Neural progenitor cell (in vitro differentiated cells): ENCODE measurements around the gene RFX1.

Experiments
- EZH2 ChIP-seq: fragments of 200-600 bp; sonication (generic); IDR thresholded peaks from 2 replicates; pipeline ENCODE4 v1.6.1; 2017; ENCODE audit warnings: antibody characterized with exemption, mild to moderate bottlenecking, moderate library complexity
- TF ChIP-seq, protein P1 (sequence below): fragments of 200-600 bp; sonication (generic); IDR thresholded peaks from 2 replicates; pipeline ENCODE4 v1.5.1; 2017; ENCODE audit warnings: antibody characterized with exemption, mild to moderate bottlenecking

- TF ChIP-seq, protein P1, sequence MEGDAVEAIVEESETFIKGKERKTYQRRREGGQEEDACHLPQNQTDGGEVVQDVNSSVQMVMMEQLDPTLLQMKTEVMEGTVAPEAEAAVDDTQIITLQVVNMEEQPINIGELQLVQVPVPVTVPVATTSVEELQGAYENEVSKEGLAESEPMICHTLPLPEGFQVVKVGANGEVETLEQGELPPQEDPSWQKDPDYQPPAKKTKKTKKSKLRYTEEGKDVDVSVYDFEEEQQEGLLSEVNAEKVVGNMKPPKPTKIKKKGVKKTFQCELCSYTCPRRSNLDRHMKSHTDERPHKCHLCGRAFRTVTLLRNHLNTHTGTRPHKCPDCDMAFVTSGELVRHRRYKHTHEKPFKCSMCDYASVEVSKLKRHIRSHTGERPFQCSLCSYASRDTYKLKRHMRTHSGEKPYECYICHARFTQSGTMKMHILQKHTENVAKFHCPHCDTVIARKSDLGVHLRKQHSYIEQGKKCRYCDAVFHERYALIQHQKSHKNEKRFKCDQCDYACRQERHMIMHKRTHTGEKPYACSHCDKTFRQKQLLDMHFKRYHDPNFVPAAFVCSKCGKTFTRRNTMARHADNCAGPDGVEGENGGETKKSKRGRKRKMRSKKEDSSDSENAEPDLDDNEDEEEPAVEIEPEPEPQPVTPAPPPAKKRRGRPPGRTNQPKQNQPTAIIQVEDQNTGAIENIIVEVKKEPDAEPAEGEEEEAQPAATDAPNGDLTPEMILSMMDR: no peak
- TF ChIP-seq EZH2: no peak
Observed at GRCh38 chr19:13954185-13954584, 51.9 kb downstream of the RFX1 start.
